A549 (cell line): ENCODE data around the gene CACNA1I. TPM values are rescaled to one million over a fixed set of nuclear protein-coding genes. Genes with fewer than 3 reads are reported as not detected.

Experiments
- ATAC-seq, 2 experiments: fragments of 200-7000 bp in 1 of 2; fragments of >200 bp in 1 of 2; cut with Nextera tagmentation in 1 of 2; cut with Tn5 transposase in 1 of 2; 3 replicates each; pipeline versions ENCODE4 v1.8.0 to v1.9.1; 2018 to 2020; ENCODE audit warnings: mild to moderate bottlenecking in 1 of 2, moderate library complexity in 1 of 2
- CTCF ChIA-PET: fragments of 300-600 bp; sonication (Branson Sonifier 250); formaldehyde crosslinking; extraction: SDS; loops from one replicate; lab custom pipeline; 2021; ENCODE audit warnings: antibody characterized with exemption, inconsistent platforms; lab: Yijun Ruan, JAX
- POLR2A ChIA-PET: fragments of 350-600 bp; formaldehyde crosslinking; extraction: SDS; loops from one replicate; lab custom pipeline; 2021; ENCODE audit warnings: antibody characterized with exemption, inconsistent platforms; lab: Yijun Ruan, JAX
- DNase-seq, 2 experiments: peaks; one replicate each; pipeline versions ENCODE4 v3.0.0 to v3.0.0-alpha.2; 2011 to 2016; ENCODE audit warnings: low read depth in 1 of 2, low spot score in 1 of 2
- FAIRE-seq: peaks from 2 replicates; lab custom pipeline; 2011; peaks lifted over from hg19 to GRCh38; lab: Jason Lieb, UNC
- H3K27ac ChIP-seq, 2 experiments: fragments of >200 bp; sonication (Bioruptor Twin); formaldehyde crosslinking; 3 replicates each; pipeline ENCODE4 v1.5.1; 2016 to 2017
- H3K4me1 ChIP-seq: fragments of >200 bp; sonication (Bioruptor Twin); formaldehyde crosslinking; 3 replicates; pipeline ENCODE4 v1.6.1; 2016
- H3K4me2 ChIP-seq: fragments of >200 bp; sonication (Bioruptor Twin); formaldehyde crosslinking; 3 replicates; pipeline ENCODE4 v1.6.1; 2016
- H3K4me3 ChIP-seq: fragments of >200 bp; sonication (Bioruptor Twin); formaldehyde crosslinking; 3 replicates; pipeline ENCODE4 v1.5.1; 2016
- H3K9me3 ChIP-seq: fragments of >200 bp; sonication (Bioruptor Twin); formaldehyde crosslinking; 3 replicates; pipeline ENCODE4 v1.6.1; 2016
- BHLHE40 ChIP-seq: IDR thresholded peaks from 2 replicates; pipeline ENCODE4 v1.6.1; 2012; ENCODE audit warnings: low read depth, low read length, inconsistent platforms
- CBX2 ChIP-seq: fragments of 200-600 bp; sonication (generic); IDR thresholded peaks from 2 replicates; pipeline ENCODE4 v1.6.1; 2016; ENCODE audit warnings: low read depth, mild to moderate bottlenecking, borderline replicate concordance
- CEBPB ChIP-seq, 2 experiments: fragments of >200 bp in 1 of 2; sonication (Bioruptor Twin) in 1 of 2; formaldehyde crosslinking in 1 of 2; IDR thresholded peaks; 2 replicates each; pipeline ENCODE4 v1.6.1; 2012 to 2016
- CHD2 ChIP-seq: fragments of 150-350 bp; IDR thresholded peaks from 2 replicates; pipeline ENCODE4 v1.6.1; 2014; ENCODE audit warnings: low read length; ENCODE audit not compliant: partially characterized antibody
- CHD4 ChIP-seq: fragments of 200-600 bp; sonication (generic); IDR thresholded peaks from 2 replicates; pipeline ENCODE4 v1.6.1; 2016; ENCODE audit warnings: antibody characterized with exemption, mild to moderate bottlenecking, borderline replicate concordance
- ESRRA ChIP-seq: fragments of 150-350 bp; IDR thresholded peaks from 2 replicates; pipeline ENCODE4 v1.6.1; 2014; ENCODE audit warnings: mild to moderate bottlenecking, low read length, borderline replicate concordance
- FOSB ChIP-seq: fragments of 250-450 bp; sonication (Bioruptor Pico); IDR thresholded peaks from 2 replicates; pipeline ENCODE4 v1.5.0; 2020; ENCODE audit warnings: mild to moderate bottlenecking, moderate library complexity
- FOSL2 ChIP-seq, 2 experiments: fragments of 450-650 bp in 1 of 2; fragments of >200 bp in 1 of 2; sonication (Bioruptor Twin) in 1 of 2; formaldehyde crosslinking; IDR thresholded peaks; 2 replicates each; pipeline versions ENCODE4 v1.5.0 to v1.6.1; 2016 to 2020; ENCODE audit warnings: mild to moderate bottlenecking in 1 of 2, moderate library complexity in 1 of 2
- GATA3 ChIP-seq: IDR thresholded peaks from 2 replicates; pipeline ENCODE4 v1.6.1; 2012; ENCODE audit warnings: borderline replicate concordance
- HOXA7 ChIP-seq: fragments of 250-450 bp; sonication (Bioruptor Pico); IDR thresholded peaks from 2 replicates; pipeline ENCODE4 v1.5.0; 2020; ENCODE audit warnings: mild to moderate bottlenecking, moderate library complexity
- HOXB5 ChIP-seq: fragments of 250-450 bp; sonication (Bioruptor Pico); IDR thresholded peaks from 2 replicates; pipeline ENCODE4 v1.5.0; 2020; ENCODE audit warnings: mild to moderate bottlenecking, moderate library complexity
- JUNB ChIP-seq: fragments of >200 bp; sonication (Bioruptor Twin); formaldehyde crosslinking; IDR thresholded peaks from 2 replicates; pipeline ENCODE4 v1.6.1; 2016
- KDM5A ChIP-seq: fragments of 200-600 bp; sonication (generic); IDR thresholded peaks from 2 replicates; pipeline ENCODE4 v1.6.1; 2016; ENCODE audit warnings: antibody characterized with exemption, mild to moderate bottlenecking
- MAFK ChIP-seq: fragments of 450-650 bp; IDR thresholded peaks from 2 replicates; pipeline ENCODE4 v1.6.1; 2014; ENCODE audit not compliant: partially characterized antibody
- MAX ChIP-seq: IDR thresholded peaks from 2 replicates; pipeline ENCODE4 v1.6.1; 2012
- MAZ ChIP-seq: fragments of 150-350 bp; IDR thresholded peaks from 2 replicates; pipeline ENCODE4 v1.6.1; 2014; ENCODE audit warnings: antibody characterized with exemption, low read depth, low read length, borderline replicate concordance
- MYC ChIP-seq: IDR thresholded peaks from 2 replicates; pipeline ENCODE4 v1.6.1; 2012; ENCODE audit warnings: mild to moderate bottlenecking, inconsistent platforms, low read length, improper control_type of control experiment, borderline replicate concordance
- POLR2A ChIP-seq: IDR thresholded peaks from 2 replicates; pipeline ENCODE4 v1.6.1; 2012; ENCODE audit warnings: mild to moderate bottlenecking, low read length
- POLR2AphosphoS2 ChIP-seq: conservative IDR thresholded peaks from 2 replicates; pipeline ENCODE4 v1.6.1; 2012; ENCODE audit warnings: low read length, improper control_type of control experiment, inconsistent platforms
- RNF2 ChIP-seq: fragments of 200-600 bp; sonication (generic); IDR thresholded peaks from 2 replicates; pipeline ENCODE4 v1.6.1; 2016; ENCODE audit warnings: low read depth, mild to moderate bottlenecking, antibody characterized with exemption, moderate library complexity, borderline replicate concordance
- SREBF2 ChIP-seq: fragments of 450-650 bp; IDR thresholded peaks from 2 replicates; pipeline ENCODE4 v1.6.1; 2014; ENCODE audit warnings: mild to moderate bottlenecking, moderate library complexity
- TFCP2L1 ChIP-seq: fragments of 250-450 bp; sonication (Bioruptor Pico); IDR thresholded peaks from 2 replicates; pipeline ENCODE4 v1.5.0; 2021; ENCODE audit warnings: mild to moderate bottlenecking
- ZC3H11A ChIP-seq: fragments of 450-650 bp; IDR thresholded peaks from 2 replicates; pipeline ENCODE4 v1.6.1; 2014; ENCODE audit warnings: antibody characterized with exemption, mild to moderate bottlenecking
- ZFP36 ChIP-seq: fragments of 450-650 bp; IDR thresholded peaks from 2 replicates; pipeline ENCODE4 v1.6.1; 2014; ENCODE audit warnings: borderline replicate concordance; ENCODE audit not compliant: partially characterized antibody
- ZNF302 ChIP-seq: fragments of 250-450 bp; sonication (Bioruptor Pico); IDR thresholded peaks from 2 replicates; pipeline ENCODE4 v1.9.0; 2021; ENCODE audit warnings: inconsistent platforms, mild to moderate bottlenecking, moderate library complexity
- ZSCAN20 ChIP-seq: fragments of 250-450 bp; sonication (Bioruptor Pico); IDR thresholded peaks from 2 replicates; pipeline ENCODE4 v1.8.0; 2022; ENCODE audit warnings: mild to moderate bottlenecking, moderate library complexity
- WGBS: methylation state at CpG from one replicate; pipeline ENCODE4 v1.1.6; 2017; ENCODE audit errors: missing lambda C conversion rate; 5-methylcytosine and 5-hydroxymethylcytosine counted together
- polyA plus RNA-seq, 4 experiments: library from polyadenylated mRNA; depleted of rRNA in 3 of 4; stranded (reverse); fragments of >200 nt; fragmentation: RNase III in 1 of 4; extraction: RNeasy Plus Mini Kit Qiagen cat#74134 plus additional on column Dnase treatment in 1 of 4; gene quantifications; 2 replicates in 3 of 4; 3 replicates in 1 of 4; pipeline ENCODE4 v1.2.3, GENCODE V29; 2011 to 2017

The CACNA1I gene
- polyA plus RNA-seq, 2 of the 4 experiments (the other 2 are of a cell fraction): 0.03 to 0.13 TPM

DNA sequence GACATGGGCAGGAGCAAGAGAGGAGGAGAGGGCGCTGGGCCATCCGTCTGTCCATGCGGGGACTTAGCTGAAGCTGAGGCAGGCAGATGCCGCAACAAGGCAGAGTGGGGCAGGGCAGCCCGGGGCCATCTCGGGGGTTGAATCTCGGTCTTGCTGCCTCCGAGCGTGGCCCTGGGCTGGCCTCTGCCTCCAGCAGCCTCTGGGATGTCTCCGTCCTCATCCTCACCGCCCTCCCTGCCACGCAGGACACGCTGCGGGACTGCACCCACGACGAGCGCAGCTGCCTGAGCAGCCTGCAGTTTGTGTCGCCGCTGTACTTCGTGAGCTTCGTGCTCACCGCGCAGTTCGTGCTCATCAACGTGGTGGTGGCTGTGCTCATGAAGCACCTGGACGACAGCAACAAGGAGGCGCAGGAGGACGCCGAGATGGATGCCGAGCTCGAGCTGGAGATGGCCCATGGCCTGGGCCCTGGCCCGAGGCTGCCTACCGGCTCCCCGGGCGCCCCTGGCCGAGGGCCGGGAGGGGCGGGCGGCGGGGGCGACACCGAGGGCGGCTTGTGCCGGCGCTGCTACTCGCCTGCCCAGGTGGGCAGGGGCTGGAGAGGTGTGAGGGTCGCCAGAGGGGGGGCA, 108.4 kb downstream of the CACNA1I start:
- DNase-seq (no peak), FAIRE-seq (no peak), ATAC-seq (no peak)
- H3K4me2 ChIP-seq: no peak overlapping the region
- TF ChIP-seq POLR2A: no peak
- TF ChIP-seq TFCP2L1: no peak
- no peak for TF ChIP-seq CHD4
- 74% methylated on average over 10 of the region's 47 CpGs for WGBS
- H3K4me3 ChIP-seq: no peak overlapping the region
- CTCF ChIA-PET: interaction anchor here (1.5 kb wide), 1 partner anchor 144 kb away, joined by 4 read pairs; no protein-coding TSS in a partner anchor
- no peak overlapping the region for H3K27ac ChIP-seq
- no peaks in the 10 kb centered on the region for H3K9me3 ChIP-seq
- H3K4me1 ChIP-seq: 0 out of 3 replicates have a peak, but pooled peaks cover 4% of the 10 kb centered on the region
- POLR2A ChIA-PET: no interaction called here

DNA sequence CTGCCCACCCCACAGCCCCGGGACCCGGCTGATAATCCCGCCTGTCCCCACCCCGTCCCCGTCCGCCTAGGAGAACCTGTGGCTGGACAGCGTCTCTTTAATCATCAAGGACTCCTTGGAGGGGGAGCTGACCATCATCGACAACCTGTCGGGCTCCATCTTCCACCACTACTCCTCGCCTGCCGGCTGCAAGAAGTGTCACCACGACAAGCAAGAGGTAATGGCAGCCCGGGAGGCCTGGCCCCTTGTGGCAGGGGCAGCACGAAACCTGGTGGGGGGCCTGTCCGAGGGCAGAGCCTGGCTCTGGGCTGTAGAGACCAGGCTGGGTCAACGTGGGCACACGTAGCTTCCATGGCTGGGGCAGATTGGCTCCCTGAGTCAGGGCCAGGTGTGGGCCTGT, 109.1 kb downstream of the CACNA1I start:
- no peak overlapping the region for H3K4me3 ChIP-seq
- no peak for ATAC-seq
- CTCF ChIA-PET: interaction anchor here (1.5 kb wide), 1 partner anchor 145 kb away, joined by 4 read pairs; no protein-coding TSS in a partner anchor
- WGBS: 84% methylated on average over 9 of the region's 17 CpGs
- no peak for TF ChIP-seq ESRRA
- TF ChIP-seq MAFK: no peak
- TF ChIP-seq HOXA7 (CRISPR knock-in tag): no peak
- TF ChIP-seq ZSCAN20 (CRISPR knock-in tag): no peak
- no peak for TF ChIP-seq MAX
- TF ChIP-seq ZNF302: no peak
- no peak for TF ChIP-seq CBX2
- no peak for TF ChIP-seq SREBF2
- no peak for TF ChIP-seq CHD2
- TF ChIP-seq JUNB: no peak
- no peak for TF ChIP-seq FOSB (CRISPR knock-in tag)
- TF ChIP-seq POLR2AphosphoS2: no peak
- no peak for TF ChIP-seq ZFP36
- no peak for TF ChIP-seq CEBPB (IDR thresholded peaks at IDR 0.05)
- TF ChIP-seq GATA3: no peak
- no peak for TF ChIP-seq MYC
- TF ChIP-seq MAZ: no peak
- no peak for TF ChIP-seq BHLHE40
- TF ChIP-seq, all 56 proteins: peak for 0
- H3K4me1 ChIP-seq: 0 out of 3 replicates have a peak, but pooled peaks cover 4% of the 10 kb centered on the region
- POLR2A ChIA-PET: no interaction called here
- H3K9me3 ChIP-seq: no peaks in the 10 kb centered on the region
- no peak overlapping the region for H3K4me2 ChIP-seq
- no peak overlapping the region for H3K27ac ChIP-seq
- DNase-seq (no peak), FAIRE-seq (no peak)

DNA sequence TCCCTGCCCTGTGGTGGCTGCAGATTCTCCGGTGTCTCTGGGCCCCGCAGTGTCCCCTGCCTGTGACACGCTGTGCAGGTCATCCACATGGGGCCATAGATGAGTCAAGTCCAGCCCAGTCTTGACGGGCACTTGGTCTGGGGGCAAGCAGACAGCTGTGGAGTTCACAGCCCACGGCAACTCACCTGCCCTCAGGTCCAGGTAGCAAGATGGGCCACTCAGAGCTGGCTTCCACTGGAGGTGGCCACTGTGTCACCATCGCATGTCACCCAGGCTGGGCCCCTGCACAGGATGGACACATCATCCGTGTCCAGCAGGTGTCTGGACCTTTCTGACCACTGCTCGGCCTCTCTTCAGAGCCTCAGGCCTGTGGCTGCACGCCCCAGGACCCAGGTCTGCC, 109.9 kb downstream of the CACNA1I start:
- Histone ChIP-seq H3K4me1 (no peaks in the 10 kb centered on the region), H3K9me3 (no peaks in the 10 kb centered on the region), H3K4me3 (no peak overlapping the region), H3K27ac (no peak overlapping the region), H3K4me2 (no peak overlapping the region)
- ChIA-PET POLR2A (no interaction called here), CTCF (interaction anchor here (1.2 to 1.5 kb wide), 2 partner anchors 29 to 146 kb away, joined by 3 to 4 read pairs; no protein-coding TSS in a partner anchor)
- ATAC-seq (no peak), FAIRE-seq (no peak), DNase-seq (no peak)
- WGBS: 60% methylated on average over 5 of the region's 9 CpGs
- TF ChIP-seq POLR2A: no peak
- no peak for TF ChIP-seq KDM5A
- TF ChIP-seq CEBPB (IDR thresholded peaks at IDR 0.05): no peak
- no peak for TF ChIP-seq JUNB
- TF ChIP-seq ZC3H11A: no peak
- TF ChIP-seq GATA3: no peak
- TF ChIP-seq FOSL2 (IDR thresholded peaks at IDR 0.05): no peak
- TF ChIP-seq FOSL2 (CRISPR knock-in tag; IDR thresholded peaks at IDR 0.05): no peak
- no peak for TF ChIP-seq RNF2
- TF ChIP-seq HOXB5 (CRISPR knock-in tag): no peak
